C4-2B (cell line): ENCODE data around the gene SGMS1.

Experiments used
- H3K27ac ChIP-seq: fragments of 450-650 bp; 2 replicates; pipeline ENCODE4 v1.5.1; 2017
- ZFX ChIP-seq: fragments of 450-650 bp; IDR thresholded peaks from 2 replicates; pipeline ENCODE4 v1.6.1; 2017
- TF ChIP-seq, protein P1 (sequence below): fragments of 450-650 bp; conservative IDR thresholded peaks from 2 replicates; pipeline ENCODE4 v1.5.1; 2017; ENCODE audit warnings: mild to moderate bottlenecking

The SGMS1 gene

DNA sequence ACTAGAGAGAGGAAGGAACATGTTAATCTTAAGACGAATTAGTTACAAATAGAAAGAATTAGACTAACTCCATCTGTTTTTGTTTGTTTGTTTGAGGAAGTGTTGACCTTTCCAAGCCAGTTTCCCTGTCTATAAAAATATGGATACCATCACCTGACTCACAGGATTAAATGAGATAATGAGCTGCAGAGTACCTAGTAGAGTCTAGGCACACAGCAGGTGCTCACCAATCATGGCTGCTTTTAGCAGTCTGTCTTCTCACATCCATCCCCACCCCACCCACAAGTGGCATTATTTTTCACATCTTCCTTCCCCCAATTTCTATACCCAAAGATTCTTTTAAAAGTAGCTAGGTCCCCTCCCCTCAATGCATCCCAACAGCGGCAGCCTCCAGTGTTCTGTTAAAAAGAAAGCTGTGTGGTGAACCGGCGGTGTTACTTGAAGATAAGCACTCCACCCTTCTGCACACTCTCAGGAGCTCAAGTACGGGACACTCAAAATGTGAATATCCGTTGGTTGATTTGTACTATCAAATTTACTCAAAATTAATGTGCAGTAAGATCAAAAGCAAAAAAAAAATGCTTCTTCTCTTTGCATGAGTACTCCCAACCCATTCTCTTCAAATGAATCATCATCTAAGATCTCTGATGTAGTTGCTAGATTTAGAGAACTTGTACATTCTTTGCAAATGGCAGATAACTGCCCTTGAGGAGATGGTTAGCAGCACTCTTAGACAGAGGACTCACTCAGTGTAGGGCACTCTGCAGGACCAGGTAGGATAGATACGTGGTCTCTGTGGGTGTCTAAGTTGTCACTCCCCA is 227.1 kb downstream of the SGMS1 start:
- H3K27ac ChIP-seq = no peak overlapping the region
- TF ChIP-seq ZFX = no peak
- TF ChIP-seq, protein P1, sequence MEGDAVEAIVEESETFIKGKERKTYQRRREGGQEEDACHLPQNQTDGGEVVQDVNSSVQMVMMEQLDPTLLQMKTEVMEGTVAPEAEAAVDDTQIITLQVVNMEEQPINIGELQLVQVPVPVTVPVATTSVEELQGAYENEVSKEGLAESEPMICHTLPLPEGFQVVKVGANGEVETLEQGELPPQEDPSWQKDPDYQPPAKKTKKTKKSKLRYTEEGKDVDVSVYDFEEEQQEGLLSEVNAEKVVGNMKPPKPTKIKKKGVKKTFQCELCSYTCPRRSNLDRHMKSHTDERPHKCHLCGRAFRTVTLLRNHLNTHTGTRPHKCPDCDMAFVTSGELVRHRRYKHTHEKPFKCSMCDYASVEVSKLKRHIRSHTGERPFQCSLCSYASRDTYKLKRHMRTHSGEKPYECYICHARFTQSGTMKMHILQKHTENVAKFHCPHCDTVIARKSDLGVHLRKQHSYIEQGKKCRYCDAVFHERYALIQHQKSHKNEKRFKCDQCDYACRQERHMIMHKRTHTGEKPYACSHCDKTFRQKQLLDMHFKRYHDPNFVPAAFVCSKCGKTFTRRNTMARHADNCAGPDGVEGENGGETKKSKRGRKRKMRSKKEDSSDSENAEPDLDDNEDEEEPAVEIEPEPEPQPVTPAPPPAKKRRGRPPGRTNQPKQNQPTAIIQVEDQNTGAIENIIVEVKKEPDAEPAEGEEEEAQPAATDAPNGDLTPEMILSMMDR = no peak

DNA sequence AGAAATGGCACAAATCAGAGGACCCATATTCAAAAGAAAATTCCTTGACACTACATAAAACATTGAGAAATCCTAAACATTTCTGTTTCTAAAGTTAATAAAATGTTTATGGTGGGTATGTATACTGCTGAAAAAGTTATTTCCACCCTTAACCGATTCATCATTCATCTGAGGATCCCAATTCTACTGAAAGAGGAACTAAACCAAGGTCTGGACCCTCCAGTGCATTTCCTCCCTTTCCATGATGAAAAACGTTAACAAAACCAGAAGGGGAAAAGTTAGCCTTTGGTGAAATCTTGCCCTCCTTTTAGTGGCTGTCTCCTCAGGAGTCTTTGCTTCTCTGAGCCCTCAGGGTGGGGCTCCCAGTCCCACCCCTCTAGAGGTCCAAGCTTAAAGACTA is 227.9 kb downstream of the SGMS1 start:
- TF ChIP-seq, protein P1 = no peak
- TF ChIP-seq ZFX = no peak
- no peak overlapping the region for H3K27ac ChIP-seq

DNA sequence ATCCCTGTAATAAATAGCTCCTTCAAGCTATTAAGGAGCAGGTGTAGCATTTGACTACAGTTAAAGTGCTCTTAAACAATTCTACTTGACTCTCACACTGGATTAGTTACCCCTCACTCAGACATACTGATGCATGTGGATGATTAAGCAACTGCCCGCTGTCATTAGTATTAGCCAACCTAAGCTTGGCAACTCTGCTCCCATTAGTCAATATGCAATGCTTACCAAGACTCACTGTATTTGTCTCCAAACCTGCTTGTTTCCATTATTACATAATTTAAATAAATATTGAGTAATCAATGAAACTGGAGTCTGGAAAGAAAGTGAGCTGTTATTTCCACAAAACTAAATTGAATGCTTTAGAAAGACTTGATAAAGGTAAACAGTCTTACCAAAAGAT is 228.5 kb downstream of the SGMS1 start:
- no peak overlapping the region for H3K27ac ChIP-seq
- TF ChIP-seq, protein P1 = no peak
- TF ChIP-seq ZFX = no peak

DNA sequence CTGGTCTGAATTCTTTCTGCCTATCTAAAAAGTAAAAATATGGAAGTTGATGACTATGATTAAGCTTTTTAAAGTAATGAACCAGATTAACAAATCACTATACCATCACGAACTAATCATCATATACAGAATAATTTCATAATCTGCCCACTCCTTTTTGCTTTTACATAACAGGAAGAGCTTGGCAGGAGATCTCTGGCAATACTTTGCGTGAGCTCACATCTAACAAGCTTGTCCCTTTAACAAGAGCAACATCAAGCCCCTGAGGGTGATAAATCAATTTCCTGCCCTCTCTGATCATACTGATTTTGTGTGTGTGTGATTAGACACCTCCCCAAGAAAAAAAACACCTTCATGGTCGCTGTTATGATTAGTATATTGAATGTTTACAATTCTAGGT is 228.9 kb downstream of the SGMS1 start:
- no peak overlapping the region for H3K27ac ChIP-seq
- TF ChIP-seq, protein P1 = no peak
- no peak for TF ChIP-seq ZFX

DNA sequence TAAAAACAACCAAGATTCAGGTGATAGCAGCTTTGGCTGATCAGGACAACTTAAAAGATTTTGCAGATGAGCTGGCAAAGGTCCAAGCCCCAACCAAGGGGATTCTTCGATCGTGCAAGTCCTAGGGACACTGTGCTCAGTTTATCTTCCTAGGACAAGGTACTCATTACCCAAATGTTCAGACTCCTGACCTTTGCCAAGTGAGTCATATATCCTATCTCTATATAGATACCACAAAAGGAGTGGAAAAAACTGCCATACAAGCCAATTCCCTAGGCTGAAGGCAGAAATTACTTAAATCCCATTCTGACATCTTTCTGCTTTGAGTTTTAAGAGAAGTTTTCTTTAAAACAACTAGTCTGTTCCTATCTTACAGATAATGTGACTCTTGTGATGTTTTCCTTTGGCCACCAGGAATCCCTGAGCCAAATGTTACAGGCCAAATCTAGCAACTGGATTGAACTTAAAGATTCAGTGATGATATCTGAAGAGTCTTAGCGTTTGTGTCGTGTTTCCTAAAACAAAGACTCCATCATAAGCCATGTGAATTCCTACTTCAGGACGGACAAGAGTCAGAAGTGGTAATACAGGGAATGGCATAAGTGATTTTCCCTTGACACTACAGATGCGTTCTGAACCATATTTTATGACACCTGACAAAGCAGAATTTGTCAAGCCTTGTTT is 229.8 kb downstream of the SGMS1 start:
- H3K27ac ChIP-seq = no peak overlapping the region
- TF ChIP-seq ZFX = no peak
- TF ChIP-seq, protein P1 = no peak

DNA sequence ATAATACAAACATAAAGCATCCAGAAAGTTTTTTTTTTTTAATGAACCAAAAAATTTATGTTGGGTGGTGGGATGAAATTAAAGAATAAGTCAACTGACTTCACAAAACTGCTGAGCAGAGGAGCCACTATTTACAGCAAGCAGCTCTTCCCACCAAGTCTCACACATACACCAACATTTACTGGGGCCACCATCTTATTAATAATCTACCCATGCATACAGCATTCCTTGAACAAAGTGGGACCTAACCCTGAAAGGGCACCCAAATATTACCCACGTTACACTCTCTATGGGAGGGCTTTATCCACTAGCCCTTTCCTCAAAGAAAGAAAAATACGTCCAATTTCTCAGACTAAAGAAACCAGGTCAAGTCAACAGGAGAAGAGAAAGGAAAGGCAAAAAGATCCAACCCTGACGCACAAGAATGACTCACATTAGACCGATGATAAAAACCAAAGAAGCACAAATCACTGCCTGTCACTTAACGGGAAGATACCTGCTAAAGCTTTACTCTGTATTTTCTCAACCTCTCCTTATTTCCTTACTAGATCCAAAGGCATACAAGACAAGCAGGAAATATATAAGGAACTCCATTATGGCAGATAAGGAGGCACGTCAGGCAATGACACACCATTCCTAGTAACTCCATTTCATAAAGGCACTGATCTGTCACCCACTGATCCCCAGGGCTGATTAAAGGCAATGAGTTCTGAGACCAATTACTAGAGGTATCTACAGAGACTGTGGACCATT is 230.6 kb downstream of the SGMS1 start:
- no peak for TF ChIP-seq ZFX
- TF ChIP-seq, protein P1 = no peak
- H3K27ac ChIP-seq = no peak overlapping the region

DNA sequence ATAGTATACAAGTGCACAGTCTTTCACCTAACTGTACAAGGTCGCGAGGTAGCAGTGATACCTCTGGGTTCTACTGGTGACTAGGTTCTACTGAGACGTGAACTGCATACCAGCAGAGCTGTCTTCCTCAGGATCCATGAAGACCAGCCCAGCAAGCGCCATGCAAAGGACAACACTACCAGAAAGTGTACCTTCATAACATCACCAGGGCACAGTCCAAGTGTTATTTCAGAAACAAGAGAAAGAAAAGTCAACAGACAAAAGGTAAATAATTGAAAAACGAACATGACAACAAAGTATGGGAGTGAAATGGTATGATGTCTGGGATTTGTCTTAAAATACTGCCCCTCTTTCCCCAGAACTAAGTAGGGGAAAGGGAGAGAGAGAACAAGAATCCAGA is 231.3 kb downstream of the SGMS1 start:
- TF ChIP-seq, protein P1 = no peak
- TF ChIP-seq ZFX = no peak
- no peak overlapping the region for H3K27ac ChIP-seq
